GM04504 (cell line): ENCODE measurements around the gene ASPM.
"Not testable (repeated sequence)": the region's sequence is repeated elsewhere in the genome, so short reads cannot be mapped to it uniquely, and the experiment has no call there.

Experiments used
- DNase-seq: peaks from one replicate; pipeline ENCODE4 v3.0.0-alpha.2; 2012; ENCODE audit warnings: low read depth

The ASPM gene

DNA sequence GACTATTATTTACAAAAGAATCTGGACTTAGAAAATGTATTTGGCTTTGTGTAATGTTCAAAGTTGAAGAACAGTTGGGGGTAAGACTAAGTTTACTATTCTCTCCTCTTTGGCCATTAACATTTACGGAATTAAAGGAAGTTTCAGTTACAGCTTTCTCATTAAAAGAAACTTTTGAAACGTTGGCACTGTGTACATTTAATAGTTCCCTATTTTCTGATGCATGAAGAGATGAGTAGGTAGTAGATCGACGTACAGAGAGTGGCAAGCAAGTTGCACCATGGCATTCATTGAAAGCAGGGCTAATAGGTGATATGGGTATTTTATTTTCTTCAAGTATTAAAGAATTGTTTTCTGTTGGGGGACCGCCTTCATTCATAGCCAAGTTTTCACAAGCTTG is 3.2 kb downstream of the ASPM start:
- DNase-seq, result no peak

DNA sequence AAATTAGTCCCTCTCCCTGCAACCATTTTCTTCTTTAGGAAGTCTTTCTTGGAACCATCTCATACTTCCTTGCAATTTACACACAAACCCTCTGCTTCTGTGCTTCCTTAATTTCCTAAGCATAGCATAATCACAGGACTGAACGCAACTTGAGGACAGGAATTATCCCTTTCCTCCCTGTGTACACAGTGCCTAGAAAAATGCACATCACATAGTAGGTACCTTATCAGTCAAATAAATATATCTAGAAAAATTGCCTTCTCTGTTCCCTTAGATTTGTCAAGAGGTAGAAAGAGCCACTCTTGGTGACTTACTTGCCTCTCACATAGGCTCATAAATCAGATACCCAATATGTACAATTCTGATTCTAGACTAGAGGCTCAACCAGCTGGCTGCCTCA is 4.9 kb downstream of the ASPM start:
- DNase-seq, result no peak

DNA sequence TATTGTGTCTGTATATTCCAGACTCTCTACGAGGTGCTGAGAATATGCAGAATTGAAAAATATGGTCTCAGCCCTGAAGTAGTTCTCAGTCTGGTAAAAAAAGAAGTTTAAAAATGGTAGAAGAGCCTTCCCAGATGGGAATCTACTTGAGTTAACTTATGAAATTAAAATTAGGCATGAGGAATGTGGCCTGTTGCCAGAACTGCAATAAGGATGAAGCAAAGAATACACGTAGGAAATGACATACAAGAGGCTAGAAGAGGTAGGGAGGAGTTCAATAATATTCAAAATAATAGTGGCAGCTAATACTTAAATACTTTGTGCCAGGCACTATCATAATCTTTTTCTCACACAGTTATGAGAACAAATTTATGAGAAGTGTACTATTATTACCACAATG is 6.3 kb downstream of the ASPM start:
- no peak for DNase-seq

DNA sequence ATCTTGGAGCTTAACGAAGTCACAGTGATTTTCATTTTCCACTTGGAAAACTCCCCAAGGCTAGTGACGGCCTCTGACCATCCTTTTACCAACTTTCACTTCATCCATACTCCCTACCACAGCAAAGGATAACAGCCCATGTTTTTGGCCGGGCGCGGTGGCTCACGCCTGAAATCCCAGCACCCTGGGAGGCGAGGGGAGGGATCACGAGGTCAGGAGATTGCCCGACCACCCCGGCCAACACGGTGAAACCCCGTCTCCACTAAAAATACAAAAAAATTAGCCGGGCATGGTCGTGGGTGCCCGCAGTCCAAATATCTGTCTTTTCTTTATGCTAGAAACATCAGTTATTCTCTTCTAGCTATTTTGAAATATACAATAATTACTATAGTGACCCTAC is 7.3 kb downstream of the ASPM start:
- DNase-seq, result no peak

DNA sequence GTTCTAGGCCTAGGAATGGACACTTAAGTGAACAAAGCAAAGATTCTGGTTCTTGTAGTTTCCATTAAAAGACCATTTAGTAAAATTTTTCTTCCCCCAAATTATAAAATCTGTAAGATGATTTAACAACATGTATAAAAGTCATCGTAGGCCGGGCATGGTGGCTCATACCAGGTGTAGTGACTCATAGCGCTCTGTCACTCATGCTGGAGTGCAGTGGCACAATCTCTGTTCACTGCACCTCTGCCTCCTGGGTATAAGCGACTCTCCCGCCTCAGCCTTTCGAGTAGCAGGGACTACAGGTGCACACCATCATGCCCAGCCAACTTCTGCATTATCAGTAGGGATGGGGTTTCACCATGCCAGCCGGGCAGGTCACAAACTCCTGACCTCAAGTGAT is 9.1 kb downstream of the ASPM start:
- DNase-seq, result no peak

DNA sequence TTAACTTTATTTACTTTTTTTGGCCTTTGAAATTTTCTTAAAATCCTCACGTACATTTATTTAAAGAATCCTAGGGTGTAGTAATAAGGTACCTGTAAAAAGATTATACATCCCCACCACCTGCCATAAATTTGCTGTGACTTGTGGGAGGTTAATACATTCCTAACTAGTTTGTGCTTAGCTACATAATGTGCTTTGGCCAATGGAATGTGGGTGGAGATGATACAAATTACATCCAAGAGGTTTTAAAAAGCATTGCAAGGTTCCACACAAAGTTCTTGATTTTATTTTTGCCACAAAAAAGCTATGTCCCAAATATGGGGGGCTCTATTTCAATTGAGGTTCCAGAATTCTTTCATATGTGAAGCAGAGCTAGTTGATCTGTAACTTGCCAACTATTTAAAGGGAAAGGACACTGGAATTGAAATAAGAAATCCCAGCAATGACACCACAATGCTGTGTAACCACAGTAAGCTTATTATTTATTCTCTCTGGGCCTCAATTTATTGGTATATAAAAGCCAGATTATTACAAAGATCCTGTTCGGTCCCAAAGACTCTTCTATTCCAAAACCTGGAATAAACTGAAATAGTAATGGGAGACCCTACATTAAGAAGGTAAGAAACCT is 15.7 kb downstream of the ASPM start:
- no peak for DNase-seq

DNA sequence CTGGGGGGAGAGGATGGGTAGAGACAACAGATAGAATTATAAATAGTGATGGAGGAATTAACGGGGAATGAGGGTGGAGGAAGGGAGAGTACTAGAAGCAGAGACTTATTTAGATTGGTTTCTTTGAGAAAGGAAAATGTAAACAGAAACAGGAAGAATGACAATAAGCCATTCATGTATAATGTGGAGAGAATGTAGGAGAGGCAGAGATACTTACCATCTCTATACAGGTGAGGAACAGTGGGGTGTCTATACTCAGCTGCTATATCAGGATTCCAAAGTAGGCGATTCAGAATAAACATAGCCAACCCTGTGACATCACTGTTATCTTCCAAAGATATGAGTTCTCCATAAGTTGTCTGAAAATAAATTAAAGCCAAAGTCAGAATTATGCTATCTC is 16.8 kb downstream of the ASPM start:
- no peak for DNase-seq

DNA sequence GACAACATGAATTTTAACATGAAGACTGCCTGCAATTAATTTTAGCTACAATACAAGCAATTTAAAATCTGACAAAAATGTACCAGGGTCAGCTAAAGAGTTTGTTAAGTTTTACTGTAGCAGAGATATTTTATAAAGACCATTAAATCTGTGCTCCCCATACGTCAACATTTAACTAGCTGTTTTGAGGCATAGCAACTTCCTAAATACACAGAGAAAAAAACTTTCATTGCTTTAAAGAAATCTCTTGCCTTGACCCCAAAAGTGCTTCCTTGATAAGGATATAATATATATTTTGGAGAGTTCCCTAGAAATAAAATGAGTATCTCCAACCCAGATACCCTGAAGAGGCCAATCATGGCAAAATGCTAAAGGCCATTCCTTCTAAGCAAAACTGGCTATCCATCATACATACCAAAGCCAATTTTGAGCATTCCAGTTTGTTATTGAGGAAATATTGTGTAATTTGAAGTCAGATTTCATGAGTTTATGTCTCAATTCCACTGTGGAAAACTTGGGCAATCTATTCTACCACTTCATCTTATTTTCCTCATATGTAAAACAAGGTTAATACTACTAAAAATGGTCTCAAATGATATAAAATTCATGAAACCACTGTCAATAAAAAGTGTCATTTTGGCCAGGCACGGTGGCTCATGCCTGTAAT is 19.1 kb downstream of the ASPM start:
- DNase-seq, result no peak

DNA sequence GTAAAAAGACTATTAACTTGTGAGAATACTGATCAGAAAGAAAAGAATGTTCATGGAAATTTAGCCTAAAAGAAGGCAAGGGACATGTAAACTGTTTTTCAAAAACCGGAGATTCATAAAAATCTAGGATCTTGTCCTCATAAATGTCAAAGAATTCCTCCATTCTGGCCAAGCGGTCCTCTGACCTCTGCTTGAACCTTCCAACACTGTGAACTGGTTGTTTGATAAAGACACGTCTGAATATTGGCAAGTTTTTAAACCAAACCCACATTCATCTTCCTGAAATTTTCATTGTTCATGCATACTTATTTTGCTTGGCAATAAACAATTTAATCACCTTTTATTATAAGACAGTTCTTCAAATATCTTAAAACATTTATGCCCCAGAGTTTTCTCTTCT is 19.8 kb downstream of the ASPM start:
- no peak for DNase-seq

DNA sequence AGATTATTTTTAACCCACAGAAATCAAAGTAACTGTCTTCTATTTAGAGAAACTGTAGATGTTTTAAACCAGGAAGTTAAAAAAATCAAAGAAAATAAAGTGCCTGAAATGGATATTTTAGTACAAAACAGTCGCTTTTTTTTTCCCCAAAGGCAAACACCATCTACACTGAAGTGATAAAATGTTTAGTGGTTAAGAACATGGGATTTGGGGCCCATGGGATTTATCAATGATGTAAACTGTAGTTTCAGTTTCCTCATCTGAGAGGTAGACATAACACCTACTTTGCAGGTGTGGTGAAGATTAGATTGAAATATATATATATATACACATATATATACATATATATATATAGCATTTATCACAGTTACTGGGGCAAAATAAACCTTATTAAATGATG is 22.1 kb downstream of the ASPM start:
- no peak for DNase-seq

DNA sequence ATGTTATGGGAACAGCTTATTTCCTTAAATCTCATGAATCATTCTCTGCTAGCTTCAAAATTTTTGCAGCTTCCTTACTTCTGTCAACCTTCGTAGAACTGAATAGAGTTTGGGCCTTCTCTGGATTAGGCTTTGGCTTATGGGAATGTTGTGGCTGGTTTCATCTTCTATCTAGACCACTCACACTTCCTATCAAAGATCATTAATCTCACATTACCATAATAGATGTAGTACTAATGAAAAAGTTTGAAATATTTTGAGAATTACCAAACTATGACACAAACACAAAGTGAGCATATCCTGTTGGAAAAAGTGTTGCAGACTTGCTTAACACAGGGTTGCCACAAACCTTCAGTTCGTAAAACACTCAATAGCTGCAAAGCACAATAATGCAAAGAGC is 30.3 kb downstream of the ASPM start:
- DNase-seq, result no peak

DNA sequence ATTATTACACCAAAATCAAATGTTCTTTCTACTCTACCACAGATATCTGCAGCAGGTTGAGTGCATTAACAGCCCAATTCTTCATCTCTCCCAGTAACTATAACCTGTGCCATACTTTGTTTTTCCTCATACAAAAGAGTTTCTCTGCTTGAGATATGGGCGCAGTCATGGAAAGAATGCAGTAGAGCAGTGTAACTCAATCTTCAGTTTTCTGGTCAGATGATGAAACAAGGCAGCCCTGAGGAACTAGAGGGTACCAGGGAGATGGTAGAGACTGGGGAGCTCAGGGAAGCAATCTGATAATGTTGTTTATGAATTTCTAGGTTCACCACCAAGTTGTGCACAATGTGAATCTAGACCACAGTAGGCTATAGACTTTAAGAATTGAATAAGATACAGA is 39.6 kb downstream of the ASPM start:
- no peak for DNase-seq

DNA sequence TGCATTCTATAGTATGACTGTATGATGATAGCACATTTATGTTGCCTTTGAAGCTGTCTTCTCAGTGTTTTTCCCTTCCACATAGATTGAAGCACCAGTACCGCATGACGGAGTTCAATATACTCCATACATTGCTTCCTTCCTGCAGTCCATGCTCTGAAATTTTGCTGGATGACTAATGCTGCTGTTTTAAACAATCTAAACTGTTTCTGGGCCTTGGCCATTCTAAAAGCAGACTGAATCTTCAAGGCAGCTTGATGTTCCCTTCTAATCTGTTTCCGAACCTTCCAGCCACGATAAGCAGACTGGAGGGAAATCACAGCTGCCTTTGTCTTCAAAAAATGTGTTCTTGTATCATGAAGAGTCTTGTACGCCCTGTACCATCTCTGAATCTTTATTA is 43.2 kb downstream of the ASPM start:
- DNase-seq, result no peak

DNA sequence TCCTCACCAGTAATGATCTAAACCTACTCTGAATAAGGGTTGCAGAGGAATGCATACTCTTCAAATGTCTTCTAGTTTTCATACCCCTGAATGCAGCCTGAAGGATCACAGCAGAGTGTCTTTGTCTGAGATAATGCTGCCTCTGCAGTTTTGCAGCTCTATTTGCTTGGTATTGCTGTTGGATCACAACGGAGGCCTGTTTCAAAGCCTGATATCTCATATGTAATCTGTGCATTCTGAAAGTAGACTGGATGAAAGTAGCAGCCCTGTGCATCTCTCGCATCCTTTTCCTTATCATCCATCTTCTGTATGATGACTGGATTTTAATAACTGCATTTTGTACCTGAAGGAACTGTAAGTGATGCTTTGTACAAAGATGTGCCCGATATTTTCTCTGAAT is 44.5 kb downstream of the ASPM start:
- no peak for DNase-seq

DNA sequence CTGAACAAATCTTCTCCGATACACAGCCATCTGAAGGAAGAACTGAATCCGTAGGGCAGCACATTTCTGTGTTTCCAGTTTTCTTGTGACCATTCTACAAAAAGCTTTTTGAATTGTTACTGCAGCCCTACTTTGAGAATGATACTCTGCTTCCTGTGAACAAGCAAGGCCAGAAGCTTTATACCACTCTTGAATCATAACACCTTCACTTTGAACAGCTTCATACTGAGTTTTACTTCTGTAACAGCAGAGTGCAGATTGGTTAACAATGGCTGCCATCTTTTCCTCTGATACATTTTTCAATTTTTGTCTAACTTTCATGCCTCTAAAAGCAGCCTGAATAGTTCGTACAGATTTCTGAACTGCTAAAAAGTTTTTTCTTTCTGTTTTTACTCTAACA is 45.8 kb downstream of the ASPM start:
- no peak for DNase-seq

DNA sequence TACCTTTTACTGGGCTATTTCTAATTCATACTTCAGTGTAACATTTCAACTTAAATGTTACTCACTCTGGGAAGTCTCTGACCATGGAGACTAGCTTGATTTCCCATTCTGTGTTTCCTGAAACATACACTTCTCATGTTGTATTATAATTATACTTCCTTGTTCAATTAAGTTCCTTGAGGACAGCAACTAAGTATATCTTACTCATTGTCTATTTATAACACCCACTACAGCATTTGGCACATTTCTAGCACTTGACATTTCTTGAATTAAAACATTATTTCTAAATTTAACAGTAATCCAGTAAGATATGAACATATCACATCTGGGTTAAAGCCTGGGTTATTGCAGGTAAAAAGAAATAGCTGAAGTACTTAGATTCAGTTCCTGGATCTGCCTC is 47.0 kb downstream of the ASPM start:
- no peak for DNase-seq

DNA sequence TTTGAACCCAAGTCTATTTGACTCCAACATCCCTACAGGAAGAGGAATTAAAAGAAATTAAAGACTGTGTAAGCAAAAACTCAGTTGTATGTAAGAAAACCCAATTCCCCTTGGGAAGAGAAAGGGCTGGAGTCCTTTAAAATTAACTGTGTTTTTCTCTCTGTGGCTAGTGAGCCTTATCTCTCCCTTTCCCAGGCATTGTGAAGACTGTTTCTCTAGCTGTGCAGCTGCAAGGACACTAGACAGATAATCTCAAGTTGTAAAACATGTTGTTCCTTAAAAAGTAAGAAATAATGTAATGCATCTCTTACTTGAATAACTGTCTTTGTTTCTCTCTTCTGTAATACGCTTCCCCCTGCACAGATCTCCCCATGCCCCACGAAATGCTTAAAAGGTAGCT is 49.5 kb downstream of the ASPM start:
- not testable (repeated sequence) for DNase-seq

DNA sequence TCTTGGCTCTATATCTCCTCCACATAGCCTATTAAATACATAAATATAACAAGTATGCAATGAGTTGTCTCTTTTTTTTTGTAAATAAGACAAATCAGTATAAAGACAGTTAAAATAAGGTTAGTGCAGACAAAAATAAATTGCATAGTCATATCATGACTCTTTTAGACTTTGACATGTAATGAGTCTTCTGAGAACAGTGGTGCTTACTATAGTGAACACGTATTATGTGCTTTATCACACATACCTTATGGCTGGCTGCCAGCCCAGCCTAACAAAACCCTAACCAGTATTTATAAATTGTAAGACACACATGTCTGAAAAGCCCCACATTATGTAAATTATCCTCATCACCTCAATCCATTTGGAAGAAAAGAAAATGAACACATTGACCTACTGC is 50.3 kb downstream of the ASPM start:
- no peak for DNase-seq

DNA sequence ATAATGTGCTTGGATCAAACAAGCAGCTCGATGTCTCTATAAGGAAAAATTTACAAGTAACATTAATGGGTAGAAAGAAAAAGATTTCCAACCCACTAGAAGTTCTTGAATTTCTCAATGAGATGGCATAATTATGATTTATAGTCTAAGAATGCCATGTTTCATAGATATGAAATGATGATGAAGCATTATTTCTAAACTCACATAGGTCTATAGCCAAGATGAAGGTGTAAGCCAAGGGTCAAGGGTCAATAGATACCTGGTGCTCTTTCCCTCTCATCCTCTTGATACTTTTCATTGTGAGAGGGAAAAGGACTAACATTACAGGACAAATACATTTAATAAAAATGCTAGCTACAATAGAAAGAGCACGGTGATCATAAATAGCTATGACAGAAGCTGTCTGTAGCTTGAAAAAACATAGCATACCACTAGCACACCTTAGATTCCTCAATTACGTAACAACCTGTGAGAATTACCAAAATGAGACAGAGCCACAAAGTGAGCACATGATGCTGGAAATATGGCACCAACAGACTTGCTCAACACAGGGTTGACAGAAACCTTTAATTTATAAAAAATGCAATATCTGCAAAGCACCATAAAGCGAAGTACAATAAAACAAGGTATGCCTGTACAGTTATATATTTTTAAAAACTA is 53.1 kb downstream of the ASPM start:
- DNase-seq, result no peak

DNA sequence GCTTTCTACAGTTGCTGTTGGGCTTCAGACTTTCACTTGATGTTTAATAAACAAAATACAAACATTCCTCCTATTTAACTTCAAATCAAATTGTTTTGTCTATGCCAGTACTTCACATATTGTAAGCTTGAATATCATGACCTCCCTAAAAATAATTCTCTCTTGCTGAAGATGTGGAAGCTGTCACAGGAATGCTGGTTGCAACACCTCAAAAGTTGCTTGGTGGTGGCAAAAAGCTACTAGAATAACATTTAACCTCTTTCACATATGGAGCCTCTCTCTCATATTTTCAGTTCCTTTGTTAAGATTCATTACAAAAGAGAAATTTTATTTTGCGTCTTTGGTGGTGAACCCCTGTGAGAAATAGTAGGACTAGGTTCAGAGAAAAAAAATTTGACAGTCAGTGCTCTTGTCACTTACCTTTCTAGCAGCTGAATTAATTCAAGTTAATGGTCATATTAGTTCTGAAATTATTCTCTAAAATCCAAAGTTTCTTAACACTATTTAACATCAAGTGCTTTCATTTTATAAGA is 53.9 kb downstream of the ASPM start:
- no peak for DNase-seq

DNA sequence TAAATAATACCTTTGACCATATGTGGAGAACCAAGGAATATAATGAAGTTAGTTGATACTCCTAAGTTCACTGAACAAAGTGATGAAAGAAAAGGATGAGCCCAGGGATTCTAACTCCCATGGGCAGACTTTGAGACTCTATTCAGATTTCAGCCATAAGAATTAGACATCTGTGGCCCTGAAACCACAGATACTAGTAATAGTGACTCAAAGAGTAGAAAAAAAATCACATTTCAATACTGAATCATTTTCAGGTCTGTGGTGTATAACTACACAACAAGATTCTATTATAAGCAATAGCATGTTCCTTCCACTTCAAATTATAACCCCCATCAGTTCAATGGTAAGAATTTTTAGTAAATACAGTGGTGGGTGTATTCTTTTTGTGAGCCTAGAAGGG is 63.0 kb downstream of the ASPM start:
- no peak for DNase-seq

DNA sequence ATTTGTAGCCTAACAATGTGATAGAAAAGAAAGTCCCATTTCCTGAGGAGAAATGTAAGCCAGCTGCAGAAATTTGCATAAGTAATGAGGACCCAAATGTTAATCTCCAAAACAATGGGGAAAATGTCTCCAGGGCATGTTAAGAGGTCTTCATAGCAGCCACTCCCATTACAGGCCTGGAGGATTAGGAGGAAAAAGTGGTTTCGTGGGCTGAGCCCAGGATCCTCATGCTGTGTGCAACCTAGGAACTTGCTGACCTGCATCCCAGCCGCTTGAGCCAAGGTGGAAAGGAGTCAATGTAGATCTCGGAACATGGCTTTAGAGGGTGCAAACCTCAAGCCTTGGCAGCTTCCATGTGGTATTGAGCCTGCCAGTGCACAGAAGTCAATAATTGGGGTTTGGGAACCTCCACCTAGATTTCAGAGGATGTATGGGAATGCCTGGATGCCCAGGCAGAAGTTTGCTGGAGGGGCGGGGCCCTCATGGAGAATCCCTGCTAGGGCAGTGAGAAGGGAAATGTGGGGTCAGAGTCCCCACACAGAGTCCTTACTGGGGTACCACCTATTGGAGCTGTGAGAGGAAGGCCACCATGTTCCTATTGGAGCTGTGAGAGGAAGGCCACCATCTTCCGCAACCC is 65.2 kb downstream of the ASPM start:
- DNase-seq, result no peak

DNA sequence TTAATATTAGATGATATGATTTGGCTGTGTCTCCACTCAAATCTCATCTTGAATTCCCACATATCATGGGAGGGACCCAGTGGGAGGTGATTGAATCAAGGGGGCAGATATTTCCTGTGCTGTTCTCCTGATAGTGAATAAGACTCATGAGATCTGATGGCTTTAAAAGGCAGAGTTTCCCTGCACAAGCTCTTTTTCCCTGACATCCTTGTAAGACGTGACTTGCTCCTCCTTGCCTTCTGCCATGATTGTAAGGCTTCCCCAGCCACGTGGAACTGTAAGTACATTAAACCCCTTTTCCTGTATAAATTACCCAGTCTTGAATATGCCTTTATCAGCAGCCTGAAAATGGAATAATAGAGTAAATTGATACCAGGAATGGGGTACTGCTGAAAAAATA is 66.1 kb downstream of the ASPM start:
- no peak for DNase-seq
